Muscle layer of duodenum (tissue), 2 donors: ENCODE measurements around the gene CDK14.
"Not testable (repeated sequence)": the region's sequence is repeated elsewhere in the genome, so short reads cannot be mapped to it uniquely, and the experiment has no call there.

Experiments used
- H3K27ac ChIP-seq: one replicate; pipeline ENCODE4 v1.7.0; 2013; ENCODE audit warnings: mild to moderate bottlenecking, low read length
- H3K27me3 ChIP-seq: one replicate; pipeline ENCODE4 v1.7.0; 2013; ENCODE audit warnings: low read depth, mild to moderate bottlenecking, control low read depth, low read length
- H3K36me3 ChIP-seq, 2 donors: one replicate each; pipeline ENCODE4 v1.7.0; 2013; ENCODE audit warnings: low read length in 2 of 2, control low read depth in 1 of 2, mild to moderate bottlenecking in 1 of 2; ENCODE audit not compliant: insufficient read depth in 2 of 2, control insufficient read depth in 1 of 2
- H3K4me1 ChIP-seq, 2 donors: one replicate each; pipeline ENCODE4 v1.7.0; 2013; ENCODE audit warnings: low read length in 2 of 2, mild to moderate bottlenecking in 2 of 2, control low read depth in 1 of 2, moderate library complexity in 1 of 2; ENCODE audit not compliant: insufficient read depth in 2 of 2, control insufficient read depth in 1 of 2
- H3K4me3 ChIP-seq, 2 donors: one replicate each; pipeline ENCODE4 v1.7.0; 2013; ENCODE audit warnings: low read length in 2 of 2, low read depth in 1 of 2, mild to moderate bottlenecking in 1 of 2
- H3K9me3 ChIP-seq, 2 donors: one replicate each; pipeline ENCODE4 v1.7.0; 2013; ENCODE audit warnings: low read length in 2 of 2, control low read depth in 1 of 2, mild to moderate bottlenecking in 1 of 2; ENCODE audit not compliant: control insufficient read depth in 1 of 2
- donor health status: healthy.

Gene CDK14

DNA sequence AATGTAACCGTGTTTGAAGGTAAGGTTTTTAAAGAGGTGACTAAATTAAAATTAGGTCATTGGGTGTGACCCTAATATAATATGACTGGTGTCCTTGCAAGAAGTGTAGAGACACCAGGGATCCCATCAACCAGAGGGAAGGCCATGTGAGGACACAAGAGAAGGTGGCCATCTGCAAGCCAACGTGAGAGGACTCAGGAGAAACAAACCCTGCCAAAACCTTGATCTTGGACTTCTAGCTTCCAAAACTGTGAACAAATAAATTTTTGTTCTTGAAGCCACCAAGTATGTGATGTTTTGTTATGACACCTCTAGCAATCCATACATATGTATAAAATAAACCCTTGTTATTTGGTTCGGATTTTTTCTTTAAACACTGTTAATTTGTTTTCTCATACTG lies 144.3 kb downstream of the CDK14 start:
- Histone ChIP-seq H3K27ac (no peak overlapping the region), H3K4me3 (no peak overlapping the region), H3K9me3 (no peaks in the 10 kb centered on the region), H3K27me3 (no peaks in the 10 kb centered on the region), H3K36me3 (no peaks in the 10 kb centered on the region), H3K4me1 (no peaks in the 10 kb centered on the region)

GRCh38 chr7:90743626-90744025 lies 147.5 kb downstream of the CDK14 start:
- H3K36me3 ChIP-seq, result no peaks in the 10 kb centered on the region
- H3K4me3 ChIP-seq, result no peak overlapping the region

DNA sequence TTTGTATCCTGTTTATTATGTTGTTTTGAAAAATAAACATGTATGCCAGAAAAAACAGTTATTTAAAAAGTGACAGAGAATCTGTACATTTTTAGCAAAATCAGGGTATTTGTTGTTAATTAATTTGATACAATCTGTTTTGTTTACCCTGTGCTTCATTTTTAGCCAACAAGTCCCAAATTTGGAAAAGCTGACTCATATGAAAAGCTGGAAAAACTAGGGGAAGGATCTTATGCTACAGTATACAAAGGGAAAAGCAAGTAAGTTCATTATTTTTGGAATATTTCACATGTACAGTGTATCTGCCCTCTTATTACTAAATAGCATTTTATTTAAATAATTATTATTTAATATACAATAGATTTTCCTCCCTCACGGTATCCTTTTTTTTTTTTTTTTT lies 151.4 kb downstream of the CDK14 start:
- H3K27ac ChIP-seq, result no peak overlapping the region
- H3K27me3 ChIP-seq, result no peaks in the 10 kb centered on the region
- no peak overlapping the region for H3K4me3 ChIP-seq
- no peaks in the 10 kb centered on the region for H3K9me3 ChIP-seq
- no peaks in the 10 kb centered on the region for H3K36me3 ChIP-seq
- H3K4me1 ChIP-seq, result no peaks in the 10 kb centered on the region

More at GRCh38 chr7:90743626-90744025, 147.5 kb downstream of the CDK14 start:
- Histone ChIP-seq H3K9me3 (no peaks in the 10 kb centered on the region), H3K27ac (no peak overlapping the region), H3K27me3 (no peaks in the 10 kb centered on the region), H3K4me1 (no peaks in the 10 kb centered on the region)

DNA sequence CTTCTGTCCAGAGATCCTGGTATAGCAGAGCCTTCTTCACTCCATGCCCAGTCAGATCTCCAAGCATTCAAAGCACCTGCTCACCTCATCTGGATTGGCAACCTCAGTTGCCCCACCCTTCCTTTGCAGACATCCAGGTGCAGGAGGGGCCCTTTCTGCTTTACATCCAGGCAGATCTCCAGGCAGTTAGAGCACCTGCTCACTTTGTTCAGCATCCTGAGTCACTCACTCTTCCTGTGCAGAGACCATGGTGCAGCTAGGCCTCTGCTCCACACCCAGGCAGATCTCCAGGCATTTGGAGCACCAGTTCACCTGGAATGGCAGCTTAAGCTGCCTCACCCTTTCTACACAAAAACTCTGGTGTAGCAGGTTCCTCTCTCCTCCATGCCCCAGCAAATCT lies 153.1 kb downstream of the CDK14 start:
- no peak overlapping the region for H3K4me3 ChIP-seq
- H3K4me1 ChIP-seq, result no peaks in the 10 kb centered on the region
- H3K27me3 ChIP-seq, result no peaks in the 10 kb centered on the region
- H3K27ac ChIP-seq, result no peak overlapping the region
- no peaks in the 10 kb centered on the region for H3K9me3 ChIP-seq
- H3K36me3 ChIP-seq, result no peaks in the 10 kb centered on the region

DNA sequence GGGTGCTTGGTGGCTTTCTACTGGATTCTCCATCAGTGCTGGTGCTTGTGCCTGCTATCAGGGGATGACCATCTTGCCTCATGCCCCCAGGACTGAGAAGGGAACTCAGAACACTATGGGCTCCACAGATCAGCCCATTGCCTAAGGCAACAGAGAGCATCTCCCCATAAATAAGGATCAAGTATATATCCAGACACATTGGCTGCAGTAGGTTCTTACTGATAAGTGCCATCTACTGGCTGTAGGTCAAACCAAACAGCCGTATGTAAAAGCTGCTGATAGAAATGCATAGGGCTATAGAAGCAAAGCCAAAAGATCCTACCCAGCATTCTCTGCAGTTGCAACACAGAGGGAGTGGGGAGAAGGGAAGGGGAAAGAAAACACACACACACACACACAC lies 153.7 kb downstream of the CDK14 start:
- Histone ChIP-seq H3K4me1 (no peaks in the 10 kb centered on the region), H3K9me3 (no peaks in the 10 kb centered on the region), H3K27ac (no peak overlapping the region), H3K27me3 (no peaks in the 10 kb centered on the region), H3K4me3 (no peak overlapping the region), H3K36me3 (no peaks in the 10 kb centered on the region)

GRCh38 chr7:90751595-90751994 lies 155.5 kb downstream of the CDK14 start:
- no peaks in the 10 kb centered on the region for H3K27me3 ChIP-seq
- H3K36me3 ChIP-seq, result no peaks in the 10 kb centered on the region
- no peak overlapping the region for H3K27ac ChIP-seq
- H3K4me3 ChIP-seq, result no peak overlapping the region
- no peaks in the 10 kb centered on the region for H3K4me1 ChIP-seq
- no peaks in the 10 kb centered on the region for H3K9me3 ChIP-seq

GRCh38 chr7:90752051-90752450 lies 155.9 kb downstream of the CDK14 start:
- Histone ChIP-seq H3K9me3 (no peaks in the 10 kb centered on the region), H3K36me3 (no peaks in the 10 kb centered on the region), H3K27ac (no peak overlapping the region), H3K4me3 (no peak overlapping the region), H3K27me3 (no peaks in the 10 kb centered on the region), H3K4me1 (no peaks in the 10 kb centered on the region)

DNA sequence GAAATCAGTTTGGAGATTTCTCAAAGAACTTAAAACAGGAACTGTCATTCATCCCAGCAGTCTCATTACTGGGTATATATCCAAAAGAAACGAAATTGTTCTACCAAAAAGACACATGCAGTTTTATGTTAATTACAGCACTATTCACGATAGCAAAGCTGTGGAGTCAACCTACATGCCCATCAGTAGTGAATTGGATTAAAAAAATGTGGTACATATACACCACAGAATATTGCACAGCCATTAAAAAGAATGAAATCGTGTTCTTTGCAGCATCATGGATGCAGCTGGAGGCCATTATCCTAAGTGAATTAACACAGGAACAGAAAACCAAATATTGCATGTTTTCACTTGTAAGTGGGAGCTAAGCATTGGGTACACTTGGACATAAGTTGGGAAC lies 158.9 kb downstream of the CDK14 start:
- H3K4me3 ChIP-seq, result no peak overlapping the region
- H3K27me3 ChIP-seq, result no peaks in the 10 kb centered on the region
- H3K36me3 ChIP-seq, result no peaks in the 10 kb centered on the region
- no peaks in the 10 kb centered on the region for H3K9me3 ChIP-seq
- no peak overlapping the region for H3K27ac ChIP-seq
- H3K4me1 ChIP-seq, result peaks cover 0 to 2% of the 10 kb centered on the region in 2 donors

- Histone ChIP-seq H3K27me3 (no peaks in the 10 kb centered on the region), H3K4me1 (peaks cover 0 to 3% of the 10 kb centered on the region in 2 donors), H3K36me3 (no peaks in the 10 kb centered on the region), H3K4me3 (no peak overlapping the region), H3K9me3 (no peaks in the 10 kb centered on the region), H3K27ac (no peak overlapping the region)
These were observed 160.2 kb downstream of the CDK14 start for GRCh38 chr7:90756366-90756765.

DNA sequence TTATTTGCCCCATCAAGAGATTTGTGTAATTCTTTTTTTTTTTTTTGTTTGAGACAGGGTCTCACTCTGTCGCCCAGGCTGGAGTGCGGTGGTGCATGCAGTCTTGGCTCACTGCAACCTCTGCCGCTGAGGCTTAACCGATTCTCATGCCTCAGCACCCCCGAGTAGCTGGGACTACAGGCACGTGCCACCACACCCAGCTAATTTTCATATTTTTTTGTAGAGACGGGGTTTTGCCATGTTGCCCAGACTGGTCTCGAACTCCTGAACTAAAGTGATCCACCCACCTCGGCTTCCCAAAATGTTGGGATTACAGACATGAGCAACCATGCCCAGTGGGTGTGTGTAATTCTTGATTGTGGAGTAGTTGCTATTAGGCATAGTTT lies 161.4 kb downstream of the CDK14 start:
- H3K36me3 ChIP-seq, H3K27me3 ChIP-seq, H3K9me3 ChIP-seq, H3K27ac ChIP-seq, H3K4me3 ChIP-seq, H3K4me1 ChIP-seq: not testable (repeated sequence)

- Histone ChIP-seq H3K9me3 (no peaks in the 10 kb centered on the region), H3K27ac (no peak overlapping the region), H3K27me3 (no peaks in the 10 kb centered on the region), H3K4me1 (peaks cover 0 to 3% of the 10 kb centered on the region in 2 donors), H3K4me3 (no peak overlapping the region), H3K36me3 (no peaks in the 10 kb centered on the region)
These were observed 162.9 kb downstream of the CDK14 start for GRCh38 chr7:90758933-90759562.

DNA sequence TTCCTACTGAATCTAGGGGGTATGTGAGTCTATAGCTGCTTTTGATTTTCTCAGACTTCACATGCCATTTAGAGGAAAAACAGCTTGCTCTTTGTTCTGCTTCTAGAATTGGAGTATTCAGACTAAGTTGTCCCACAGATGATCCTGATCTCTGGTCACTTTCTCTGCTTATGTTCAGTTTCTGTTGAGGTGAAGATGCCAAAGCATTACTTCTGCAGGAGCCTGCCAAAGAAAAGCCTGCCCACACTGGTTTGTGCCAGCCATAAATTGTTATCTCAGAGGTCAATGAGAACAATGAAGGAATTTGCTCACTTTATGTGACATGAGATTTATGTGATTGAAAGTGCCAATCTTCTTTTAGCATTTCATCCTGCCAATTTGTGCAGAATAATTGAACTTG lies 163.6 kb downstream of the CDK14 start:
- Histone ChIP-seq H3K36me3 (no peaks in the 10 kb centered on the region), H3K27ac (no peak overlapping the region), H3K9me3 (no peaks in the 10 kb centered on the region), H3K4me3 (no peak overlapping the region), H3K4me1 (peaks cover 0 to 3% of the 10 kb centered on the region in 2 donors), H3K27me3 (no peaks in the 10 kb centered on the region)
